Nephron progenitor cell (in vitro differentiated cells): ENCODE data around the gene INKA2.
A peak's percentile ranks its signal among the peaks of the same experiment; 100 is the strongest.

Source experiments
- DNase-seq: peaks from one replicate; pipeline ENCODE4 v3.0.0; 2021
- H3K27ac Mint-ChIP-seq: 2 replicates; pipeline ENCODE4 v1.8.0; 2021; ENCODE audit warnings: mild to moderate bottlenecking, moderate library complexity, mixed read lengths
- H3K27me3 Mint-ChIP-seq: 2 replicates; pipeline ENCODE4 v1.8.0; 2021; ENCODE audit warnings: mild to moderate bottlenecking, low read depth, mixed read lengths; ENCODE audit not compliant: poor library complexity
- H3K36me3 Mint-ChIP-seq: 2 replicates; pipeline ENCODE4 v1.8.0; 2021; ENCODE audit warnings: low read depth, mixed read lengths
- H3K4me1 Mint-ChIP-seq: 2 replicates; pipeline ENCODE4 v1.8.0; 2021; ENCODE audit warnings: mixed read lengths
- H3K4me3 Mint-ChIP-seq: 2 replicates; pipeline ENCODE4 v1.8.0; 2021; ENCODE audit warnings: mild to moderate bottlenecking, moderate library complexity, mixed read lengths
- H3K9me3 Mint-ChIP-seq: 2 replicates; pipeline ENCODE4 v1.8.0; 2021; ENCODE audit warnings: mild to moderate bottlenecking, moderate library complexity, mixed read lengths
- CTCF ChIP-seq: fragments of 200-600 bp; sonication (generic); IDR thresholded peaks from 2 replicates; pipeline ENCODE4 v1.5.0; 2021; ENCODE audit warnings: antibody characterized with exemption

Gene INKA2

GRCh38 chr1:111756124-111756513 is 16.9 kb upstream of the INKA2 start:
- no peak for TF ChIP-seq CTCF

GRCh38 chr1:111755331-111756123 is 16.3 kb upstream of the INKA2 start, which contains the start of gene DDX20:
Gene DDX20 (plus strand): TSS chr1:111755901. CDS start chr1:111755925, 24 bp downstream.
- peak within 1 kb of the TSS; percentile 93 for H3K4me3 Mint-ChIP-seq
- H3K4me1 Mint-ChIP-seq, result peaks cover 48% of the 10 kb centered on the region
- H3K27me3 Mint-ChIP-seq, result peaks cover 7% of the 10 kb centered on the region
- peaks cover 19% of the 10 kb centered on the region for H3K36me3 Mint-ChIP-seq
- H3K9me3 Mint-ChIP-seq, result no peaks in the 10 kb centered on the region
- TF ChIP-seq CTCF, result peak; percentile 85
- peak within 1 kb of the TSS; percentile 100 for H3K27ac Mint-ChIP-seq
- DNase-seq, result peak; percentile 92

More at GRCh38 chr1:111756124-111756513, 16.9 kb upstream of the INKA2 start:
- Mint-ChIP-seq H3K27ac (peak overlapping the region; percentile 85), H3K9me3 (no peaks in the 10 kb centered on the region), H3K36me3 (peaks cover 19% of the 10 kb centered on the region), H3K4me3 (peak overlapping the region; percentile 93), H3K4me1 (peaks cover 42% of the 10 kb centered on the region), H3K27me3 (peaks cover 7% of the 10 kb centered on the region)
- no peak for DNase-seq

- Mint-ChIP-seq H3K9me3 (no peaks in the 10 kb centered on the region), H3K36me3 (peaks cover 15% of the 10 kb centered on the region), H3K4me3 (peak overlapping the region; percentile 93), H3K27me3 (peaks cover 7% of the 10 kb centered on the region), H3K27ac (peak overlapping the region; percentile 100), H3K4me1 (peaks cover 54% of the 10 kb centered on the region)
- DNase-seq, result peak; percentile 61
- TF ChIP-seq CTCF, result no peak
Measured at GRCh38 chr1:111754984-111755330, 15.8 kb upstream of the INKA2 start.

- DNase-seq, result no peak
- no peak for TF ChIP-seq CTCF
- Mint-ChIP-seq H3K36me3 (no peaks in the 10 kb centered on the region), H3K9me3 (no peaks in the 10 kb centered on the region), H3K4me3 (no peak overlapping the region), H3K27ac (no peak overlapping the region), H3K4me1 (peaks cover 65% of the 10 kb centered on the region), H3K27me3 (peaks cover 10% of the 10 kb centered on the region)
Measured at GRCh38 chr1:111751906-111752575, 12.8 kb upstream of the INKA2 start.

- no peak for TF ChIP-seq CTCF
- no peak for DNase-seq
- no peaks in the 10 kb centered on the region for H3K36me3 Mint-ChIP-seq
- H3K4me3 Mint-ChIP-seq, result no peak overlapping the region
- peaks cover 12% of the 10 kb centered on the region for H3K27me3 Mint-ChIP-seq
- no peaks in the 10 kb centered on the region for H3K9me3 Mint-ChIP-seq
- no peak overlapping the region for H3K27ac Mint-ChIP-seq
- H3K4me1 Mint-ChIP-seq, result peaks cover 57% of the 10 kb centered on the region
Measured at GRCh38 chr1:111750856-111751255, 11.7 kb upstream of the INKA2 start.
